ENCODE data around the gene DNAJB9. TPM values are rescaled to one million over a fixed set of nuclear protein-coding genes. Genes with fewer than 3 reads are reported as not detected.

DNAJB9 gene
- total and polyA plus RNA-seq, 2 of the 8 experiments (the other 6 are each of a cell fraction or from before 2014, with no cell fraction given), result 1.8 to 9.7 TPM

- TF ChIP-seq RBBP5 (IDR thresholded peaks at IDR 0.05; ENCODE audit: borderline replicate concordance, low read depth, low read length) (no peak), EP300 (IDR thresholded peaks at IDR 0.05; ENCODE audit: borderline replicate concordance in 1 of 2, low read depth in 2 of 2, low read length in 2 of 2) (no peak), SIN3A (conservative IDR thresholded peaks at IDR 0.05 in 1 of 2, IDR thresholded peaks at IDR 0.05 in 1 of 2; ENCODE audit: low read depth in 1 of 2, low read length in 2 of 2) (no peak), TAF1 (IDR thresholded peaks at IDR 0.05; ENCODE audit: low read depth, low read length) (no peak)
Observed at GRCh38 chr7:108557617-108558016, 12.1 kb upstream of the DNAJB9 start (continued).
